Heart right ventricle (tissue), 16 donors: ENCODE measurements around the gene ARID5B. TPM values are rescaled to one million over a fixed set of nuclear protein-coding genes. Genes with fewer than 3 reads are reported as not detected.

Experiments used
- ATAC-seq, 8 donors: fragments of 200-7000 bp; cut with Tn5 transposase; one replicate each; pipeline ENCODE4 v1.9.1; 2020; ENCODE audit warnings: mild to moderate bottlenecking in 8 of 8, moderate library complexity in 8 of 8, moderate number of reproducible peaks in 1 of 8
- DNase-seq, 2 donors: peaks; one replicate each; pipeline ENCODE4 v3.0.0-alpha.2; 2020
- H3K27ac ChIP-seq, 10 donors: fragments of 200-600 bp; sonication (generic) in 2 of 10; one replicate each; pipeline versions ENCODE4 v1.5.0 to v1.8.0; 2020 to 2022; ENCODE audit warnings: mild to moderate bottlenecking in 3 of 10
- H3K27me3 ChIP-seq, 7 donors: fragments of 200-600 bp; one replicate each; pipeline ENCODE4 v1.8.0; 2021 to 2022; ENCODE audit warnings: mild to moderate bottlenecking in 2 of 7
- H3K36me3 ChIP-seq, 9 donors: fragments of 200-600 bp; sonication (generic) in 1 of 9; one replicate each; pipeline versions ENCODE4 v1.5.0 to v1.8.0; 2020 to 2022; ENCODE audit warnings: mild to moderate bottlenecking in 2 of 9
- H3K4me1 ChIP-seq, 9 donors: fragments of 200-600 bp; sonication (generic) in 1 of 9; one replicate each; pipeline versions ENCODE4 v1.5.0 to v1.8.0; 2020 to 2022; ENCODE audit warnings: mild to moderate bottlenecking in 4 of 9
- H3K4me3 ChIP-seq, 10 donors: fragments of 200-600 bp; sonication (generic) in 2 of 10; one replicate each; pipeline versions ENCODE4 v1.5.0 to v1.8.0; 2020 to 2022; ENCODE audit warnings: mild to moderate bottlenecking in 7 of 10, moderate library complexity in 2 of 10
- H3K9me3 ChIP-seq, 11 donors: fragments of 200-600 bp in 10 of 11; sonication (generic) in 2 of 11; one replicate each; pipeline versions ENCODE4 v1.5.0 to v1.8.0; 2013 to 2022; ENCODE audit warnings: mild to moderate bottlenecking in 2 of 11, control low read depth in 1 of 11, moderate library complexity in 1 of 11
- CTCF ChIP-seq, 9 donors: fragments of 200-600 bp; sonication (generic) in 2 of 9; IDR thresholded peaks; one replicate each; pipeline versions ENCODE4 v1.5.0 to v1.8.0; 2021 to 2022; ENCODE audit warnings: antibody characterized with exemption in 9 of 9, mild to moderate bottlenecking in 5 of 9, moderate library complexity in 1 of 9
- WGBS, 2 donors: extraction: QIAGEN DNeasy Blood & Tissue Kit; methylation state at CpG; one replicate each; pipeline ENCODE4 v1.1.7; 2013; ENCODE audit warnings: inconsistent platforms in 1 of 2; 5-methylcytosine and 5-hydroxymethylcytosine counted together
- intact Hi-C, 10 donors: fragments of 100-400 bp; cut with DNase I; formaldehyde crosslinking; loops; one replicate each; pipeline versions ENCODE4 v1.11.1 to v1.14.2; 2022
- polyA plus RNA-seq, 2 donors: library from polyadenylated mRNA; stranded (reverse); fragments of 200-250 nt; gene quantifications; one replicate each; pipeline ENCODE4 v1.2.3, GENCODE V29; 2013
- total RNA-seq, 10 donors: library from RNA; stranded (reverse); fragmentation: NEBNext Ultra II Directional in 3 of 10; extraction: Animal tissue kit (Norgen Biotek cat#: 25700) in 3 of 10; gene quantifications; one replicate each; pipeline versions ENCODE4 v1.2.1 to v1.2.4, GENCODE V29; 2021 to 2023
- donor health status: Arrhythmogenic right ventricular cardiomyopathy.
- donor health status: ischemic (EF 13 %, LVEDD 7.1; RV severe dilation, severe dysfunction).
- donor health status: healthy with polysubstance abuse.
- donor health status: DM: no; HTN: yes; CAD: no.
- donor health status: DM: no; HTN: no; CAD: no.
- donor health status: ischemic (EF 25% LVEDD 6.9; RV normal size, moderate dysfunction).
- donor health status: ischemic (EF 25% LVEDD 5.7; RV mildly dilated, moderate dysfunction).
- donor health status: healthy.
- donor health status: DM: yes; HTN: yes; CAD: no.
- donor health status: Ischemic cardiomyopathy.
- donor health status: ischemic (EF 35%, LVEDD 5.7; RV mildly dilated, moderate dysfunction).
- donor health status: nonischemic (EF 11% LVEDD 7.7; RV severe dilation, severe dysfunction).
- donor health status: DM: yes; HTN: yes; CAD: no.
- donor health status: PGD.
- donor health status: ischemic (EF 29% LVEDD 5.4; RV normal size, mild dysfunction).
- donor health status: nonischemic (EF 23%, LVEDD 6.1; RV moderate dilation, normal function).

ARID5B gene
- total and polyA plus RNA-seq, 12 donors, result 5.3 to 108 (median 25.5) TPM

- intact Hi-C loops, result loop anchor here in 1 of 10 donors (10.0 kb wide), 1 partner anchor 51 kb away; no protein-coding TSS in a partner anchor
- WGBS, 2 donors, result 70 to 76% methylated on average over 4 of the region's 4 CpGs
- Histone ChIP-seq H3K9me3 (no peaks in the 10 kb centered on the region), H3K4me1 (peaks cover 13 to 73% (median 51%) of the 10 kb centered on the region in 9 donors), H3K27ac (peak overlapping the region in 2 of 10 donors; percentile 95), H3K4me3 (no peak overlapping the region), H3K36me3 (no peaks in the 10 kb centered on the region), H3K27me3 (no peaks in the 10 kb centered on the region)
- ATAC-seq, result no peak
- no peak for DNase-seq
- TF ChIP-seq CTCF (IDR thresholded peaks at IDR 0.05), result no peak
Measured at GRCh38 chr10:62043421-62044021, 142.0 kb downstream of the ARID5B start.

GRCh38 chr10:62044566-62044965 is 143.1 kb downstream of the ARID5B start:
- H3K4me3 ChIP-seq, result no peak overlapping the region
- intact Hi-C loops, result loop anchor here in 1 of 10 donors (10.0 kb wide), 1 partner anchor 50 kb away; no protein-coding TSS in a partner anchor
- H3K27ac ChIP-seq, result peak overlapping the region in 6 of 10 donors; percentile 89 to 98 (median 95)
- no peaks in the 10 kb centered on the region for H3K9me3 ChIP-seq
- no peaks in the 10 kb centered on the region for H3K27me3 ChIP-seq
- ATAC-seq (no peak), DNase-seq (no peak)
- 80 to 82% methylated on average over 5 of the region's 5 CpGs for WGBS, 2 donors
- H3K36me3 ChIP-seq, result no peaks in the 10 kb centered on the region
- H3K4me1 ChIP-seq, result peaks cover 13 to 73% (median 46%) of the 10 kb centered on the region in 9 donors
- TF ChIP-seq CTCF (IDR thresholded peaks at IDR 0.05), result no peak

GRCh38 chr10:62045765-62046521 is 144.4 kb downstream of the ARID5B start:
- peaks cover 13 to 71% (median 46%) of the 10 kb centered on the region in 9 donors for H3K4me1 ChIP-seq
- 18 to 21% methylated on average over 12 of the region's 12 CpGs for WGBS, 2 donors
- DNase-seq, result peak in 1 of 2 donors; percentile 38
- H3K9me3 ChIP-seq, result no peaks in the 10 kb centered on the region
- H3K27me3 ChIP-seq, result no peaks in the 10 kb centered on the region
- no peak for TF ChIP-seq CTCF (IDR thresholded peaks at IDR 0.05)
- peak overlapping the region in 6 of 10 donors; percentile 12 to 28 (median 16) for H3K4me3 ChIP-seq
- ATAC-seq, result peak in 4 of 8 donors; percentile 7 to 33 (median 30)
- intact Hi-C loops, result loop anchor here in 8 of 10 donors (5.0 to 10.0 kb wide), 4 partner anchors 36 to 144 kb away; partner anchors contain the start of gene ARID5B (in 3 of the 8)
- H3K36me3 ChIP-seq, result no peaks in the 10 kb centered on the region
- H3K27ac ChIP-seq, result peak overlapping the region; percentile 42 to 98 (median 93)

GRCh38 chr10:62046522-62047227 is 145.2 kb downstream of the ARID5B start:
- peak overlapping the region in 2 of 10 donors; percentile 3 to 28 for H3K4me3 ChIP-seq
- ATAC-seq (no peak), DNase-seq (no peak)
- no peaks in the 10 kb centered on the region for H3K27me3 ChIP-seq
- peaks cover 13 to 78% (median 52%) of the 10 kb centered on the region in 9 donors for H3K4me1 ChIP-seq
- peaks cover 0 to 4% (median 0%) of the 10 kb centered on the region in 9 donors for H3K36me3 ChIP-seq
- H3K27ac ChIP-seq, result peak overlapping the region; percentile 88 to 98 (median 94)
- no peaks in the 10 kb centered on the region for H3K9me3 ChIP-seq
- intact Hi-C loops, result loop anchor here in 8 of 10 donors (5.0 to 10.0 kb wide), 4 partner anchors 36 to 144 kb away; partner anchors contain the start of gene ARID5B (in 3 of the 8)
- 52 to 57% methylated on average over 4 of the region's 4 CpGs for WGBS, 2 donors
- TF ChIP-seq CTCF (IDR thresholded peaks at IDR 0.05), result no peak
